ENCODE results near the gene ICA1L. TPM values are rescaled to one million over a fixed set of nuclear protein-coding genes. Genes with fewer than 3 reads are reported as not detected.
"Not testable (repeated sequence)": the region's sequence is repeated elsewhere in the genome, so short reads cannot be mapped to it uniquely, and the experiment has no call there.

Gene ICA1L
- total and polyA plus RNA-seq, 4 donors, result 1.3 to 21.2 (median 5.9) TPM

DNA sequence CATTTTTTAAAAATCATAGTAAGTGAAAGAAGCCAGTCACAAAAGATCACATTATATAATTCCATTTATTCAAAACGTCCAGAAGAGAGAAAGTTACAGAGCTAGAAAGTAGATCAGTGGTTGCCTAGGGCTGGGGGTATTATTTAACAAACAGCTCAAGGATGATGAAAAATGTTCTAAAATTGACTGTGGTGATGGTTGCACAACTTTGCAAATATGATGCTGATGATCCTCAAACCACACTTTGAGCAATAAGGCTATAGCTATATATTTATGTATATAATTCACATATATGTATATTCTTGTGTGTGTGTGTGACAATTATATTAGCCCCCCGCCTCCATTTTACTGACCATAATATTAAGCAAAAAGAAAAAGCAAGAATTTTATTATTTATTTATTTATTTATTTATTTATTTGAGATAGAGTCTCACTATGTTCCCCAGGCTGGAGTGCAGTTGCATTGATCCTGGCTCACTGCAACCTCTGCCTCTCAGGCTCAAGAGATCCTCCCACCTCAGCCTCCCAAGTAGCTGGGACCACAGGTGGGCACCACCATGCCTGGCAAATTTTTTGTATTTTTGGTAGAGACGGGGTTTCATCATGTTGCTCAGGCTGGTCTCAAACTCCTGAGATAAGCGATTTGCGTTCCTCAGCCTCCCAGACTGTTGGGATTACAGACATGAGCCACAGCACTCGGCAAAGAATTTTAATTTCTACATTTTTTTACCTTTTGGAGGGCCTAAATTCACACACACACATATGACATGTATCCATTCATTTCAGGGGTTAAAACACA is 38.0 kb upstream of the ICA1L start:
- H3K4me1 ChIP-seq (ENCODE audit: control insufficient read depth in 5 of 5, insufficient read depth in 5 of 5, low read length in 5 of 5), result peaks cover 0 to 11% (median 5%) of the 10 kb centered on the region in 5 donors
- H3K9me3 ChIP-seq (ENCODE audit: control insufficient read depth in 4 of 4, insufficient read depth in 3 of 4, low read length in 3 of 4), result no peaks in the 10 kb centered on the region
- H3K27me3 ChIP-seq (ENCODE audit: control insufficient read depth in 3 of 3, insufficient read depth in 3 of 3, low read length in 2 of 3), result no peaks in the 10 kb centered on the region
- DNase-seq, result no peak
- 93 to 94% methylated on average over 6 of the region's 6 CpGs for WGBS, 2 donors
- ATAC-seq (ENCODE audit: insufficient read depth, low FRiP score), result no peak
- H3K9ac ChIP-seq (ENCODE audit: insufficient read depth in 1 of 2, low read length in 2 of 2), result no peak overlapping the region
- no peak overlapping the region for H3K27ac ChIP-seq (ENCODE audit: low read depth in 1 of 2, low read length in 1 of 2)
- peaks cover 0 to 6% (median 5%) of the 10 kb centered on the region in 4 donors for H3K36me3 ChIP-seq (ENCODE audit: control insufficient read depth in 4 of 4, insufficient read depth in 4 of 4, low read length in 4 of 4)
- TF ChIP-seq, protein P1, sequence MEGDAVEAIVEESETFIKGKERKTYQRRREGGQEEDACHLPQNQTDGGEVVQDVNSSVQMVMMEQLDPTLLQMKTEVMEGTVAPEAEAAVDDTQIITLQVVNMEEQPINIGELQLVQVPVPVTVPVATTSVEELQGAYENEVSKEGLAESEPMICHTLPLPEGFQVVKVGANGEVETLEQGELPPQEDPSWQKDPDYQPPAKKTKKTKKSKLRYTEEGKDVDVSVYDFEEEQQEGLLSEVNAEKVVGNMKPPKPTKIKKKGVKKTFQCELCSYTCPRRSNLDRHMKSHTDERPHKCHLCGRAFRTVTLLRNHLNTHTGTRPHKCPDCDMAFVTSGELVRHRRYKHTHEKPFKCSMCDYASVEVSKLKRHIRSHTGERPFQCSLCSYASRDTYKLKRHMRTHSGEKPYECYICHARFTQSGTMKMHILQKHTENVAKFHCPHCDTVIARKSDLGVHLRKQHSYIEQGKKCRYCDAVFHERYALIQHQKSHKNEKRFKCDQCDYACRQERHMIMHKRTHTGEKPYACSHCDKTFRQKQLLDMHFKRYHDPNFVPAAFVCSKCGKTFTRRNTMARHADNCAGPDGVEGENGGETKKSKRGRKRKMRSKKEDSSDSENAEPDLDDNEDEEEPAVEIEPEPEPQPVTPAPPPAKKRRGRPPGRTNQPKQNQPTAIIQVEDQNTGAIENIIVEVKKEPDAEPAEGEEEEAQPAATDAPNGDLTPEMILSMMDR (IDR thresholded peaks at IDR 0.05; ENCODE audit: control extremely low read depth, extremely low read depth), result no peak
- no peak overlapping the region for H3K4me3 ChIP-seq

DNA sequence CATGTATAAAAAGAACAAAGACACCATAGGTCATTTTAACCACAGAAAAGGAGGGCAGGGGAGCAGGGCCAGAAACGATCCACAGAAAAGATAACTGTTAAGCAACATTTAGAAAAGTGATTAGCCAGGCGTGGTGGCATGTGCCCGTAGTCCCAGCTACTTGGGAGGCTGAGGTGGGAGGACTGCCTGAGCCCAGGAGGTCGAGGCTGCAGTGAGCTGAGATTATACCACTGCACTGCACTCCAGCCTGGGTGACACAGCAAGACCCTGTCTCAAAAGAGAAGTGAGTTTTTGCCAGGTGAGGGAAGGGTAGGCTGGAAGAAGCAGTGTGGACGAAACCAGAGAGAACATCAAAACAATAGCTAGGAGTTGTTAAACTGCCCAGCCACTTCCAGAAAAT is 36.6 kb upstream of the ICA1L start:
- WGBS, 2 donors, result 82 to 85% methylated on average over 5 of the region's 5 CpGs
- TF ChIP-seq, protein P1 (IDR thresholded peaks at IDR 0.05; ENCODE audit: control extremely low read depth, extremely low read depth), result no peak
- DNase-seq (no peak), ATAC-seq (ENCODE audit: insufficient read depth, low FRiP score) (no peak)
- H3K9ac ChIP-seq (ENCODE audit: insufficient read depth in 1 of 2, low read length in 2 of 2), result no peak overlapping the region
- H3K4me1 ChIP-seq (ENCODE audit: control insufficient read depth in 5 of 5, insufficient read depth in 5 of 5, low read length in 5 of 5), result peaks cover 0 to 11% (median 5%) of the 10 kb centered on the region in 5 donors
- H3K36me3 ChIP-seq (ENCODE audit: control insufficient read depth in 4 of 4, insufficient read depth in 4 of 4, low read length in 4 of 4), result peaks cover 0 to 6% (median 5%) of the 10 kb centered on the region in 4 donors
- H3K27ac ChIP-seq (ENCODE audit: low read depth in 1 of 2, low read length in 1 of 2), result no peak overlapping the region
- no peaks in the 10 kb centered on the region for H3K9me3 ChIP-seq (ENCODE audit: control insufficient read depth in 4 of 4, insufficient read depth in 3 of 4, low read length in 3 of 4)
- no peaks in the 10 kb centered on the region for H3K27me3 ChIP-seq (ENCODE audit: control insufficient read depth in 3 of 3, insufficient read depth in 3 of 3, low read length in 2 of 3)
- no peak overlapping the region for H3K4me3 ChIP-seq

DNA sequence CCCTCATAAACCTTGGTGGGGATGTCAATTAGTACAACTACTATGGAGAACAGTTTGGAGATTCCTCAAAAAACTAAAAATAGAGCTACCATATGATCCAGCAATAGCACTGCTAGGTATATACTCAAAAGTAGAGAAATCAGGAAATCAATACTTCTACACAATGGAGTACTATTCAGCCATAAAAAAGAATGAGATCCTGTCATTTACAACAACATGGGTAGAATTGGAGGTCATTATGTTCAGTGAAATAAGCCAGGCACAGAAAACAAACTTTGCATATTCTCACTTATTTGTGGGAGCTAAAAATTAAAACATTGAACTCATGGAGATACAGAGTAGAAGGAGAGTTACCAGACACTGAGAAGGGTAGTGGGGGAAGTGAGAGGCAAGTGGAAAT is 33.9 kb upstream of the ICA1L start:
- not testable (repeated sequence) for DNase-seq; ATAC-seq (ENCODE audit: insufficient read depth, low FRiP score); H3K9ac ChIP-seq (ENCODE audit: insufficient read depth in 1 of 2, low read length in 2 of 2)

DNA sequence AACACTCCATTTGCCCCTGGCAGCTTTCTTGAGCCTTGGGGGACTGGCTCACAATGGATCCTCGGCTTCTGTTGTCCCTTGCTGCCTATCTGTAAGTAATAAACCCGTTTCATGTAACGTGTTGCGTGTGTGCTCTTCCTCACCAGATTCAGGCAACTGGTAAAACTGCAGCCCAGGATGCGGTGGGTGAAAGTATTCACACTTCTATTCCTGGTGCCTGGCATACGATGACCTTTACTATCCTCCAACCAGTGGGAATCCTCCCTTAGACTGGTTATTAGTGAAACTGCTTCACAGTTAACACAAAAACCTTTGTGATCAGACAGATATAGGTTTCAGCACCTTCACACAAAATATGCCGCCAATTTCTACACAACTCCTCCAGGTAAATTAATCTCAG is 13.6 kb upstream of the ICA1L start:
- no peaks in the 10 kb centered on the region for H3K9me3 ChIP-seq (ENCODE audit: control insufficient read depth in 4 of 4, insufficient read depth in 3 of 4, low read length in 3 of 4)
- H3K9ac ChIP-seq (ENCODE audit: insufficient read depth in 1 of 2, low read length in 2 of 2), result no peak overlapping the region
- TF ChIP-seq, protein P1 (IDR thresholded peaks at IDR 0.05; ENCODE audit: control extremely low read depth, extremely low read depth), result no peak
- H3K27ac ChIP-seq (ENCODE audit: low read depth in 1 of 2, low read length in 1 of 2), result no peak overlapping the region
- H3K36me3 ChIP-seq (ENCODE audit: control insufficient read depth in 4 of 4, insufficient read depth in 4 of 4, low read length in 4 of 4), result peaks cover 8 to 14% (median 9%) of the 10 kb centered on the region in 4 donors
- H3K4me3 ChIP-seq, result no peak overlapping the region
- H3K4me1 ChIP-seq (ENCODE audit: control insufficient read depth in 5 of 5, insufficient read depth in 5 of 5, low read length in 5 of 5), result peaks cover 0 to 4% (median 0%) of the 10 kb centered on the region in 5 donors
- H3K27me3 ChIP-seq (ENCODE audit: control insufficient read depth in 3 of 3, insufficient read depth in 3 of 3, low read length in 2 of 3), result no peaks in the 10 kb centered on the region
- 95 to 97% methylated on average over 7 of the region's 7 CpGs for WGBS, 2 donors
- ATAC-seq (ENCODE audit: insufficient read depth, low FRiP score), result no peak
- no peak for DNase-seq

More for the DNA sequence above, 33.9 kb upstream of the ICA1L start:
- not testable (repeated sequence) for H3K36me3 ChIP-seq (ENCODE audit: control insufficient read depth in 4 of 4, insufficient read depth in 4 of 4, low read length in 4 of 4); H3K4me1 ChIP-seq (ENCODE audit: control insufficient read depth in 5 of 5, insufficient read depth in 5 of 5, low read length in 5 of 5); H3K27ac ChIP-seq (ENCODE audit: low read depth in 1 of 2, low read length in 1 of 2); H3K4me3 ChIP-seq; H3K27me3 ChIP-seq (ENCODE audit: control insufficient read depth in 3 of 3, insufficient read depth in 3 of 3, low read length in 2 of 3); H3K9me3 ChIP-seq (ENCODE audit: control insufficient read depth in 4 of 4, insufficient read depth in 3 of 4, low read length in 3 of 4)

All from lung (tissue), 12 donors.